HG03565 (cell line): ENCODE data around the gene MGST3.
"Not testable (repeated sequence)": the region's sequence is repeated elsewhere in the genome, so short reads cannot be mapped to it uniquely, and the experiment has no call there.

Experiments used
- ATAC-seq: cut with Tn5 transposase; IDR thresholded peaks from one replicate; pipeline ENCODE4 v1.9.1; 2021; ENCODE audit warnings: mild to moderate bottlenecking, moderate library complexity; ENCODE audit not compliant: unreplicated experiment

Gene MGST3

GRCh38 chr1:165650981-165651625, 20.1 kb downstream of the MGST3 start:
- no peak for ATAC-seq

DNA sequence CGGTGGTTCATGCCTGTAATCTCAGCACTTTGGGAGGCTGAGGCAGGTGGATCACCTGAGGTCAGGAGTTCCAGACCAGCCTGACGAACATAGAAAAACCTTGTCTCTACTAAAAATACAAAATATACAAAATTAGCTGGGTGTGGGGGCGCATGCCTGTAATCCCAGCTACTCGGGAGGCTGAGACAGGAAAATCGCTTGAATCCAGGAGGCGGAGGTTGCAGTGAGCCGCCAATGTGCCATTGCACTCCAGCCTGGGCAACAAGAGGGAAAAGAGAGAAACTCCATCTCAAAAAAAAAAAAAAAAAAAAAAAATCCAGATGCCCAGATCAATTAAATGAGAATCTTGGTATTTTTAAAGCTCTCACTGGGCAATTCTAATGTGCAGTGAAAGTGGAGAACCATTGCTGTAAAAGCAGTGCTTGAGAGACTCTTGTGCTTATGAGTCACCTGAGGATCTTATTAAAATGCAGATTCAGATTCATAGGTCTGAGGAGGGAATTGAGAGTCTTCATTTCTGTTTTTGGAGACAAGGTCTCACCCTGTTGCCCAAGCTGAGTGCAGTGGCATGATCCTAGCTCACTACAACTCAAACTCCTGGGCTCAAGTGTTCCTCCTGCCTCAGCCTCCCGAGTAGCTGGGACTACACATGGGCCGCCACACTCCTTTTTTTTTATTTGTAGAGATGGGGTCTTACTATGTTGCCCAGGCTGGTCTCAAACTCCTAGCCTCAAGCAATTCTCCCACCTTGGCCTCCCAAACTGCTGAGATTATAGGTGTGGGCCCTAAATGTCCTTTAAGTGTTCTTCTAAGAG, 27.9 kb downstream of the MGST3 start:
- ATAC-seq: not testable (repeated sequence)

GRCh38 chr1:165659581-165659895, 28.5 kb downstream of the MGST3 start:
- ATAC-seq: no peak

DNA sequence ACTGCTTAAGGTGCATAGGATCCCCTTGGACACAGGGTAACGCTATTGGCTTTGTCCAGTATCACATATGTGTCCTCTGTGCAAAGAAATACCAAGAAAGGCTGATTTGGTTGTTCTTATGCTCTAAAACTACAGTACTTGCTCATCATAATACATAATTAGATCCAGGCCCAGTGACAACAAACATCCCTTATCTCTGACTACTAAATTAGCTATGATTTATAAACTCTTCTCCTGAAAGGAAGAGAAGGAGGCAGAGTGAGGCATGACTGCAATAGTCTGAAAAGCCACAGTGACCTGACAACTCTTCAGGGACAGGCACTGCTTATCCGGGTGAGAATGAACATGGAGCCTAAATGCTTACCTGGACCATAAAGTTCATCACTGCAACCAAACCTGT, 30.7 kb downstream of the MGST3 start:
- no peak for ATAC-seq

DNA sequence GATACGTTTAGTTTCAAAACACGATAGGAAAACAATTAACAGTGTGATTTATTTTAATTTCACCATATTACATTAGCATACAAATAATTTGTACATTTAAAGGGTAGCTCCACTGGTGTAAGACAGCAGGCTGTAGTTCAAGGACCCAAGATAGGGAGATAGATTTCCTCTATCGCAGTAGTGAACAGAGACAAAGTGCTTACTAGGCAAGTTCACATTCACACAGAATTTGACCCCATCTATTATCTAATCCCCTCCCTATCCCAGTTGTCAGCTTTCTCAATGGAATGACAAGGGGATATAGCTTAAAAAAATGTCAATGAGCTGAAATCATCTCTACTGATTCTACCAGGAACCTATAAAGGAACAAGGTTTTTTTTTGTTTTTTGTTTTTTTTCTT, 31.2 kb downstream of the MGST3 start:
- ATAC-seq: no peak

DNA sequence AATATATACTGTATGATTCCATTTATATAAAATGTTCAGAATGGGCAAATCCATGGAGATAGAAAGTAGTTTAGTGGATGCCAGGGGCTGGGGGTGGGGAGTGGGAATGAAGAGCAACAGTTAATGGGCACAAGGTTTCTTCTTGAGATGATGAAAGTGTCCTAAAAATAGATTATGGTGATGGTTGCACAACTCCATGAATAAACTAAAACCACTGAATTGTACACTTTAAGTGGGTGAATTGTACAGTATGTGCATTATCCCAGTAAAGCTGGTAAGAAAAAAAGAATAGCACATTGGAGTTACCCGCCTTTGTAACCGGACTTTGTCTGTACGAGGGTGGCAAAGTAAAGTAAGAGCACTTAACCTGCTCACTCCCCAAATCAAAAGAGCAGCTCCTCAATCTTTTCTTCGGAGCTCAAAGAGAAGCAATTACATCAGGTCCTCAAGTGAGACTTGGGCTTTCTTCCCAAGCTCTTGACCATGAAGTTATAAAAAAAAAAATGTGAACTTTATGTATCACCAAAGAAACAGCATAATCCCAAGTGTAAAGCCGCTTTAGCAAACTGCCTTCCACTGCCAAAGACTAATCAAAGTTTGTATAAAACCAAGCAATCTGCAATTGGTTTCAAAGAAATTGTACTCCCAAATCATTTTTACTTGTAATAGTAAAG, 35.3 kb downstream of the MGST3 start:
- no peak for ATAC-seq

GRCh38 chr1:165668184-165668583, 37.1 kb downstream of the MGST3 start:
- ATAC-seq: no peak

DNA sequence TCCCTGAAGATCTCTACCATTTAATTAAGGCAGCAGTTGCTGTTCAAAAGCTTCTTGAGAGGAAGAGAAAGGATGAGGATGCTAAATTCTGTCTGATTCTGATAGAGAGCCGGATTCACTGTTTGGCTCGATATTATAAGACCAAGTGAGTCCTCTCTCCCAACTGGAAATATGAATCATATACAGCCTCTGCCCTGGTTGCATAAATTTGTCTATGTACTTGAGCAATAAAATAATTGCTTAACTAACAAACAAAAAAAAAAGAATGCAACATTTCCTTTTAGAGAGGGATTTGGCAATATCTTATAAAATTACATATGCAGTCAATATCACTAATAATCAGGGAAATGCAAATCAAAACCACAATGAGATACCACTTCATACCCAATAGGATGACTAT, 40.5 kb downstream of the MGST3 start:
- no peak for ATAC-seq

GRCh38 chr1:165674599-165674998, 43.6 kb downstream of the MGST3 start:
- ATAC-seq: no peak

DNA sequence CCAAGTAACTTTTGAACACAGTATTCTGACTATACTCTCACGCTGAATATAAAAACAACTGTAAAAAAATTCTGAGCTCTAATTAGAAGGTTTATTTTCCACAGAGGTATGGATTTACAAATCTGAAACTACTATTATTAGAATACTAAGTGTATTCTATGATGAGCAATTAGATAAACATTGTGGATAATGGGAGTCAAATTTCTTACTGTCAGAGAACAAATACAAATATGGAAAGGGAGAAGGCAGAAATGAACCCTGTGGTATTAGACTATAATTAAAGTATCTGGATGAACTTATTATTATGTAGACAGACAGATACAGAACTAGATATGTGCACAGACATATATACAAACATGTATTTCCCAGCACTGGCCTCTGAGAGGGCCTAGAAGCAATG, 44.8 kb downstream of the MGST3 start:
- ATAC-seq: no peak

- no peak for ATAC-seq
Observed at GRCh38 chr1:165678509-165678908, 47.5 kb downstream of the MGST3 start.

DNA sequence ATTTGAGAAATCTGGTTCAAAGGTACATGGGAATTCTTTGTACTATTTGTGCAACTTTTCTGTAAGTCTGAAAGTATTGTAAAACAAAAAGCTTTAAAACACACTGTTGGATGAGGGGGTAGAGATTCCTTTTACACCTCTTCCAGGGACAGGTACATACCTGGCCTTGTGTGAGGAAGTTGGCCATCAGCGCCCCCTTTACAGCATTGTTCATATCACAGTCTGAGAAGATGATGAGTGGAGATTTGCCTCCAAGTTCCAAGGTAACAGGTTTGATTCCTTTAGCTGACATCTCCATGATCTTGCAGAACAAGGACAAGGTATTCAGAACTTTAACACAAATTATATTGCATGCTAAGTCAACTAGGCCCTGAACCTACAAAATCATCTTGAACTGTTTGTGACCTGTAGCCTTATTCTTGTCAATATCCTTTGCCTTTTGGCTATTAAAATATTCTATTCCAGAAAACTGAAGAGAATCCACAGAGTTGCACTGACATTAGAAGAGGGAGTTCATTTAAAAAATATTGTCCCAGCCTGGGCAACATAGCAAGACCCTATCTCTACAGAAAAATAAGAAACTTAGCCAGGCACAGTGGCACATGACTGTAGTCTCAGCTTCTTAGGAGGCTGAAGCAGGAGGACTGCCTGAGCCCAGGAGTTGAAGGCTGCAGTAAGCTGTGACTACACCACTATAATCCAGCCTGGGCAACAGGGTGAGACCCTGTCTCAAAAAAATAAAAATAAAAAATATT, 48.4 kb downstream of the MGST3 start:
- ATAC-seq: no peak

DNA sequence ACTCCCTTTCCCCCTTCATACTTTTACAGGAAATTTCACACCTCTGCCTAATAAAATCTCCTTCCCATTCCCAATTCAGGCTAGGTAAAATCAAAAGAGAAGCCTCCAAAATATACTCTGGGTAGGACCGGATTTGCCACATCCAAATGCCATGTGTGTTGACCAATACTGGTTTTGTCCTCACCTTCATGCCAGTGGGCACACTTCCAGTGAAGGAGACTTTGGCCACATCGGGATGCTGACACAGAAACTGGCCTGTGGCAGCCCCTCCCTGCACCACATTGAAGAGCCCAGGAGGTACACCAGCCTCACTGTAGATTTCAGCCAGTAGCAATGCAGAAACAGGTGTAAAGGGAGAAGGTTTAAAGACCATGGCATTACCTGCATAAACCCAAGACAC, 49.3 kb downstream of the MGST3 start:
- no peak for ATAC-seq

GRCh38 chr1:165680773-165681172, 49.7 kb downstream of the MGST3 start:
- not testable (repeated sequence) for ATAC-seq

GRCh38 chr1:165683848-165684485, 52.9 kb downstream of the MGST3 start:
- no peak for ATAC-seq

GRCh38 chr1:165686121-165686970, 55.3 kb downstream of the MGST3 start:
- ATAC-seq: peak; percentile 59

GRCh38 chr1:165686971-165687433, 56.0 kb downstream of the MGST3 start:
- ATAC-seq: peak; percentile 31

DNA sequence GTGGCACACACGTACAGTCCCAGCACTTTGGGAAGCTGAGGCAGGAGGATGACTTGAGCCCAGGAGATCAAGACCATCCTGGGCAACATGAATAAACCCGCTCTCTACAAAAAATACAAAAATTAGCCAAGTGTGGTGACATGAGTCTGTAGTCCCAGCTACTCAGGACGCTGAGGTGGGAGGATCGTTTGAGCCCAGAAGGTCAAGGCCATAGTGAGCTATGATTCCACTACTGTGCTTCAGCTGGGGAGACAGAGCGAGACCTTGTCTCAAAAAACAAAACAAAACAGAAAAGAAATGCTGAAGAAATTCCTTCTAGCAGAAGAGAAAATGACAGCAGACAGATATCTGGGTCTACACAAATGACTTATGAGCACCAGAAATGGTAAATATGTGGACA, 57.0 kb downstream of the MGST3 start:
- ATAC-seq: no peak

DNA sequence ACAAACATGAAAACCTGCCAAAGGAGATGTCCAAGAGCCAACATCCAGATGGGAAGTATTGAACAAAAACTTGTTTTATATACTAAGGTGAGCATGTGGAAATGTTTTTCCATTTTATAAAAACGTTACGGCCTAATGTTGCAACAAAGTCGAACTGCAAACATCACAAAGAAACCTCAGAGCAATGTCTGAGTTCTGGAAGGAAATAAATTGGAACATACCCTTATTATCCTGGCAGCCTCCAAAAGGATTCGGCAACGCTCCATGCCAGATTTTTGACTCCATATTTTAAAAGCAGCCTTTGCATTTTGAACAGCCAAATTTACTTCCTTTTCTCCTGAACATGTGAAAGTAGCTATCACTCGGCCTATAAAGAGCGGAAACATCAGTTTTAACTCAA, 64.0 kb downstream of the MGST3 start:
- no peak for ATAC-seq

DNA sequence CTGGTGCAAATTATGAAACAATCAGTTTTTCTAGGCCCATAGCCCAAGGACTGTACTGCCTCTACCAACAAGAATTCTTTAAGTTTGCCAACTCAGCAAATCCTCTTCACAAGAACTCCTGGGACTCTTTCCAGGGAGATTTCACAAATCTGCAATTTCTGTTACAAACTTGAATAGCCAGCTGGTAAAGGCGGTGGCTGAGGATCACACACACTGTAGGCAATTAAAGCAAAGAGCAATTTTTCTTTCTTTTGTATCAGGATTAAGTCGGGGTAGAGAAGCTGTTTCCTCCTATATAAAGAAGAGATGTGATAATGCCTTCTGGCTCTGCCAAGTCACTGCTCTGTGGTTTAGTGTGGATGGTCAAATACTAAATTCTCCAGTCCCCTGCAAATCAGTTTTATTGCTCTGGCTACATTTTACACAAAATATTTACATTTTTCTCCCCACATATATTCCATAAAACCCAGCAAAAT, 65.6 kb downstream of the MGST3 start:
- ATAC-seq: no peak
